HG03175 (cell line): ENCODE measurements around the gene SSTR5.

ENCODE experiments used
- ATAC-seq: cut with Tn5 transposase; IDR thresholded peaks from one replicate; pipeline ENCODE4 v1.9.1; 2021; ENCODE audit warnings: mild to moderate bottlenecking, moderate library complexity; ENCODE audit not compliant: unreplicated experiment

The SSTR5 gene

GRCh38 chr16:1053700-1054368, 18.7 kb upstream of the SSTR5 start:
- no peak for ATAC-seq

GRCh38 chr16:1054660-1055556, 17.6 kb upstream of the SSTR5 start:
- ATAC-seq = no peak

- no peak for ATAC-seq
Observed at GRCh38 chr16:1055557-1055924, 17.0 kb upstream of the SSTR5 start.

- ATAC-seq = no peak
Observed at GRCh38 chr16:1056196-1056595, 16.4 kb upstream of the SSTR5 start.

GRCh38 chr16:1057252-1057932, 15.2 kb upstream of the SSTR5 start:
- ATAC-seq = no peak

- ATAC-seq = no peak
Observed at GRCh38 chr16:1058216-1058615, 14.3 kb upstream of the SSTR5 start.

GRCh38 chr16:1059310-1059709, 13.2 kb upstream of the SSTR5 start:
- no peak for ATAC-seq

- ATAC-seq = no peak
Observed at GRCh38 chr16:1060416-1061340, 11.9 kb upstream of the SSTR5 start.

- no peak for ATAC-seq
Observed at GRCh38 chr16:1061769-1062505, 10.6 kb upstream of the SSTR5 start.

- no peak for ATAC-seq
Observed at GRCh38 chr16:1062895-1063294, 9.7 kb upstream of the SSTR5 start.

- no peak for ATAC-seq
Observed at GRCh38 chr16:1063728-1064127, 8.8 kb upstream of the SSTR5 start.

- ATAC-seq = no peak
Observed at GRCh38 chr16:1065469-1066128, 6.9 kb upstream of the SSTR5 start.

GRCh38 chr16:1066584-1067172, 5.9 kb upstream of the SSTR5 start:
- ATAC-seq = no peak

- no peak for ATAC-seq
Observed at GRCh38 chr16:1067629-1068028, 4.9 kb upstream of the SSTR5 start.

GRCh38 chr16:1068451-1068850, 4.1 kb upstream of the SSTR5 start:
- ATAC-seq = no peak

GRCh38 chr16:1069154-1069553, 3.4 kb upstream of the SSTR5 start:
- no peak for ATAC-seq

- ATAC-seq = no peak
Observed at GRCh38 chr16:1070084-1070863, 2.3 kb upstream of the SSTR5 start.

- ATAC-seq = no peak
Observed at GRCh38 chr16:1070864-1071408, 1.6 kb upstream of the SSTR5 start.
